H1 (cell line): ENCODE measurements around the gene ROBO2. TPM values are rescaled to one million over a fixed set of nuclear protein-coding genes. Genes with fewer than 3 reads are reported as not detected.

Source experiments
- CTCF ChIA-PET: fragments of 300-600 bp; sonication (Branson Sonifier 250); formaldehyde crosslinking; loops from one replicate; lab custom pipeline; 2021; ENCODE audit not compliant: partially characterized antibody; lab: Charles Lee
- POLR2A ChIA-PET: fragments of 300-600 bp; sonication (Branson Sonifier 250); formaldehyde crosslinking; loops from one replicate; lab custom pipeline; 2021; ENCODE audit warnings: inconsistent platforms; ENCODE audit not compliant: partially characterized antibody; lab: Charles Lee
- DNase-seq, 2 experiments: peaks; one replicate each; pipeline versions ENCODE4 v3.0.0 to v3.0.0-alpha.2; 2010 to 2022; ENCODE audit warnings: low spot score in 2 of 2, low read depth in 1 of 2, mixed read lengths in 1 of 2
- FAIRE-seq: peaks from 2 replicates; lab custom pipeline; 2011; peaks lifted over from hg19 to GRCh38; lab: Jason Lieb, UNC
- H2AFZ ChIP-seq: 2 replicates; pipeline ENCODE4 v1.8.1; 2012; ENCODE audit warnings: low read length, inconsistent platforms
- H2AK5ac ChIP-seq: 2 replicates; pipeline ENCODE4 v1.6.1; 2013; ENCODE audit warnings: low read depth, low read length
- H2BK120ac ChIP-seq: replicated peaks from 2 replicates; pipeline ENCODE3; 2013; ENCODE audit warnings: low read depth, low read length, inconsistent platforms
- H2BK12ac ChIP-seq: 2 replicates; pipeline ENCODE4 v1.6.1; 2013; ENCODE audit warnings: low read depth, low read length
- H2BK15ac ChIP-seq: 2 replicates; pipeline ENCODE4 v1.6.1; 2013; ENCODE audit warnings: low read length
- H2BK20ac ChIP-seq: 2 replicates; pipeline ENCODE4 v1.6.1; 2013; ENCODE audit warnings: low read length
- H2BK5ac ChIP-seq: 2 replicates; pipeline ENCODE4 v1.6.1; 2013; ENCODE audit warnings: low read depth, low read length
- H3K14ac ChIP-seq: 2 replicates; pipeline ENCODE4 v1.6.1; 2013; ENCODE audit warnings: inconsistent platforms; ENCODE audit not compliant: insufficient read length
- H3K18ac ChIP-seq: 2 replicates; pipeline ENCODE4 v1.6.1; 2013; ENCODE audit warnings: low read length; ENCODE audit errors: extremely low read depth
- H3K23ac ChIP-seq: 2 replicates; pipeline ENCODE4 v1.6.1; 2013; ENCODE audit warnings: inconsistent platforms; ENCODE audit not compliant: insufficient read length
- H3K23me2 ChIP-seq: 2 replicates; pipeline ENCODE4 v1.6.1; 2013; ENCODE audit warnings: low read depth, low read length
- H3K27ac ChIP-seq: 2 replicates; pipeline ENCODE4 v1.6.1; 2011; ENCODE audit warnings: low read depth, low read length, inconsistent platforms
- H3K27me3 ChIP-seq, 4 experiments: replicated peaks in 1 of 4; 1 replicate in 1 of 4; 2 replicates in 3 of 4; pipeline versions ENCODE4 v1.6.1 to v1.8.1; 2011 to 2013; ENCODE audit warnings: low read length in 3 of 4, mild to moderate bottlenecking in 3 of 4, inconsistent platforms in 2 of 4, mixed read lengths in 2 of 4, moderate library complexity in 1 of 4; ENCODE audit not compliant: control insufficient read depth in 3 of 4, insufficient read depth in 3 of 4; ENCODE audit errors: extremely low read depth in 1 of 4
- H3K36me3 ChIP-seq, 4 experiments: 2 replicates each; pipeline versions ENCODE4 v1.6.1 to v1.8.1; 2011 to 2013; ENCODE audit warnings: mild to moderate bottlenecking in 4 of 4, low read length in 3 of 4, moderate library complexity in 2 of 4, control low read depth in 1 of 4, inconsistent platforms in 1 of 4; ENCODE audit not compliant: insufficient read depth in 4 of 4, control insufficient read depth in 2 of 4
- H3K4ac ChIP-seq: replicated peaks from 2 replicates; pipeline ENCODE3; 2013; ENCODE audit warnings: low read length, low read depth, mixed read lengths, inconsistent platforms; ENCODE audit not compliant: insufficient read length
- H3K4me1 ChIP-seq, 4 experiments: replicated peaks in 1 of 4; 1 replicate in 1 of 4; 2 replicates in 3 of 4; pipeline versions ENCODE4 v1.6.1 to v1.8.1; 2011 to 2013; ENCODE audit warnings: low read length in 3 of 4, inconsistent platforms in 2 of 4, mixed read lengths in 1 of 4; ENCODE audit not compliant: insufficient read depth in 4 of 4, control insufficient read depth in 3 of 4
- H3K4me2 ChIP-seq, 2 experiments: 2 replicates each; pipeline versions ENCODE4 v1.6.1 to v1.8.1; 2011 to 2013; ENCODE audit warnings: low read depth in 2 of 2, low read length in 2 of 2, control low read depth in 1 of 2, inconsistent platforms in 1 of 2, mild to moderate bottlenecking in 1 of 2; ENCODE audit not compliant: insufficient read depth in 1 of 2
- H3K4me3 ChIP-seq, 4 experiments: fragments of 200-600, 300-600 bp in 1 of 4; sonication (generic), shearing (Covaris generic), sonication (Bioruptor Twin) in 1 of 4; 2 replicates each; pipeline versions ENCODE4 v1.5.1 to v1.8.1; 2011 to 2016; ENCODE audit warnings: low read length in 4 of 4, low read depth in 3 of 4, control low read depth in 2 of 4, inconsistent platforms in 2 of 4, mild to moderate bottlenecking in 2 of 4, mixed read lengths in 1 of 4, moderate library complexity in 1 of 4; ENCODE audit not compliant: insufficient read depth in 2 of 4; ENCODE audit errors: extremely low read depth in 1 of 4
- H3K56ac ChIP-seq: replicated peaks from 2 replicates; pipeline ENCODE3; 2013; ENCODE audit warnings: low read depth, mild to moderate bottlenecking, mixed read lengths, low read length, inconsistent platforms; ENCODE audit not compliant: insufficient read length
- H3K79me1 ChIP-seq: 2 replicates; pipeline ENCODE4 v1.6.1; 2013; ENCODE audit warnings: low read depth, low read length, control low read depth
- H3K79me2 ChIP-seq, 2 experiments: 2 replicates each; pipeline versions ENCODE4 v1.6.1 to v1.8.1; 2012 to 2013; ENCODE audit warnings: low read length in 2 of 2, mild to moderate bottlenecking in 2 of 2, inconsistent platforms in 1 of 2; ENCODE audit not compliant: insufficient read depth in 2 of 2, control insufficient read depth in 1 of 2
- H3K9ac ChIP-seq, 4 experiments: replicated peaks in 1 of 4; 1 replicate in 1 of 4; 2 replicates in 3 of 4; pipeline versions ENCODE4 v1.6.1 to v1.8.1; 2011 to 2013; ENCODE audit warnings: low read depth in 3 of 4, low read length in 3 of 4, control low read depth in 2 of 4, mild to moderate bottlenecking in 2 of 4, moderate library complexity in 2 of 4, inconsistent platforms in 1 of 4; ENCODE audit errors: extremely low read depth in 1 of 4
- H3K9me3 ChIP-seq, 2 experiments: 2 replicates each; pipeline versions ENCODE4 v1.6.1 to v1.8.1; 2012 to 2013; ENCODE audit warnings: mild to moderate bottlenecking in 2 of 2, moderate library complexity in 2 of 2, control low read depth in 1 of 2, inconsistent platforms in 1 of 2, low read depth in 1 of 2, low read length in 1 of 2, mixed read lengths in 1 of 2; ENCODE audit not compliant: insufficient read depth in 2 of 2
- H4K20me1 ChIP-seq, 2 experiments: replicated peaks in 1 of 2; 2 replicates each; pipeline versions ENCODE3 to v1.8.1; 2011 to 2013; ENCODE audit warnings: inconsistent platforms in 2 of 2, low read length in 2 of 2, mild to moderate bottlenecking in 1 of 2; ENCODE audit not compliant: insufficient read depth in 2 of 2, control insufficient read depth in 1 of 2
- H4K5ac ChIP-seq: 2 replicates; pipeline ENCODE4 v1.6.1; 2013; ENCODE audit warnings: low read length, low read depth, mixed read lengths, inconsistent platforms; ENCODE audit not compliant: insufficient read length
- H4K8ac ChIP-seq: 2 replicates; pipeline ENCODE4 v1.8.0; 2013; ENCODE audit warnings: mild to moderate bottlenecking, moderate library complexity, low read length, inconsistent platforms; ENCODE audit not compliant: insufficient read depth; ENCODE audit errors: extremely low read depth
- H4K91ac ChIP-seq: replicated peaks from 2 replicates; pipeline ENCODE3; 2013; ENCODE audit warnings: low read length, mixed read lengths, inconsistent platforms; ENCODE audit not compliant: insufficient read length
- CBX5 ChIP-seq: fragments of 300-800, 300-1000 bp; sonication (generic); IDR thresholded peaks from 2 replicates; pipeline ENCODE4 v1.7.1; 2016; ENCODE audit warnings: antibody characterized with exemption, low read length, low read depth
- CBX8 ChIP-seq: fragments of 300-800, 300-1000 bp; sonication (generic); IDR thresholded peaks from 2 replicates; pipeline ENCODE4 v1.7.1; 2016; ENCODE audit warnings: low read depth, low read length, borderline replicate concordance
- CTCF ChIP-seq, 3 experiments: IDR thresholded peaks; 1 replicate in 2 of 3; 2 replicates in 1 of 3; pipeline versions ENCODE4 v1.5.1 to v1.6.1; 2011; ENCODE audit warnings: low read length in 3 of 3, mild to moderate bottlenecking in 3 of 3, inconsistent platforms in 2 of 3, low read depth in 1 of 3, moderate library complexity in 1 of 3; ENCODE audit not compliant: insufficient read depth in 1 of 3; ENCODE audit errors: control extremely low read depth in 1 of 3
- E2F6 ChIP-seq: IDR thresholded peaks from 2 replicates; pipeline ENCODE4 v1.6.1; 2012; ENCODE audit warnings: inconsistent platforms
- MAFK ChIP-seq: IDR thresholded peaks from 2 replicates; pipeline ENCODE4 v1.6.1; 2012; ENCODE audit warnings: low read depth, mild to moderate bottlenecking, improper control_type of control experiment, low read length
- POU5F1 ChIP-seq: IDR thresholded peaks from 2 replicates; pipeline ENCODE4 v1.6.1; 2011; ENCODE audit warnings: low read depth, mild to moderate bottlenecking, low read length, moderate library complexity
- RAD21 ChIP-seq, 2 experiments: IDR thresholded peaks in 1 of 2; conservative IDR thresholded peaks in 1 of 2; 2 replicates each; pipeline ENCODE4 v1.6.1; 2011; ENCODE audit warnings: low read depth in 2 of 2, low read length in 2 of 2, improper control_type of control experiment in 1 of 2, inconsistent platforms in 1 of 2, mild to moderate bottlenecking in 1 of 2, moderate library complexity in 1 of 2
- RBBP5 ChIP-seq: IDR thresholded peaks from 2 replicates; pipeline ENCODE4 v1.7.1; 2012; ENCODE audit warnings: low read depth, mild to moderate bottlenecking, inconsistent platforms, low read length, moderate library complexity, borderline replicate concordance
- SIN3A ChIP-seq, 2 experiments: IDR thresholded peaks in 1 of 2; conservative IDR thresholded peaks in 1 of 2; 2 replicates each; pipeline ENCODE4 v1.6.1; 2011 to 2012; ENCODE audit warnings: low read length in 2 of 2, improper control_type of control experiment in 1 of 2, low read depth in 1 of 2, mild to moderate bottlenecking in 1 of 2
- TCF12 ChIP-seq: IDR thresholded peaks from 2 replicates; pipeline ENCODE4 v1.6.1; 2011; ENCODE audit warnings: low read depth, mild to moderate bottlenecking, low read length
- WGBS, 2 experiments: shearing (Covaris generic) in 1 of 2; methylation state at CpG; one replicate each; pipeline versions ENCODE4 v1.1.6 to v1.1.7; 2013 to 2015; ENCODE audit warnings: low lambda C conversion rate in 2 of 2, mixed read lengths in 2 of 2, inconsistent platforms in 1 of 2, low coverage in 1 of 2, missing lambda C conversion rate in 1 of 2; ENCODE audit not compliant: insufficient replicate concordance in 2 of 2, insufficient coverage in 1 of 2, insufficient read length in 1 of 2; ENCODE audit errors: extremely low coverage in 1 of 2, missing lambda C conversion rate in 1 of 2; 5-methylcytosine and 5-hydroxymethylcytosine counted together
- polyA plus RNA-seq, 7 experiments: library from polyadenylated mRNA; depleted of rRNA in 3 of 7; stranded (reverse) in 5 of 7; unstranded in 2 of 7; fragments of >200 nt in 5 of 7; fragments of 200-250 nt in 2 of 7; gene quantifications; 1 replicate in 5 of 7; 2 replicates in 1 of 7; 4 replicates in 1 of 7; pipeline versions ENCODE4 v1.2.1 to v1.2.3, GENCODE V29; 2011 to 2013; ENCODE audit warnings: missing spikeins in 2 of 7, mixed read lengths in 2 of 7
- total RNA-seq: library from RNA; stranded (reverse); fragmentation: NEBNext Ultra II Directional; extraction: Animal tissue kit (Norgen Biotek cat#: 25700); gene quantifications from 2 replicates; pipeline ENCODE4 v1.2.1, GENCODE V29; 2021

Gene ROBO2
- total and polyA plus RNA-seq, 2 of the 8 experiments (the other 6 are each of a cell fraction or from before 2014, with no cell fraction given) = 1.5 to 2.9 TPM

GRCh38 chr3:77381431-77381830 lies 341.5 kb downstream of the ROBO2 start:
- H4K91ac ChIP-seq = no peak overlapping the region
- DNase-seq (no peak), FAIRE-seq (no peak)
- no peak overlapping the region for H3K4ac ChIP-seq
- H2BK15ac ChIP-seq = no peak overlapping the region
- H2BK120ac ChIP-seq = no peak overlapping the region
- H3K4me2 ChIP-seq = no peak overlapping the region
- no peaks in the 10 kb centered on the region for H4K20me1 ChIP-seq
- no peak overlapping the region for H3K14ac ChIP-seq
- no peaks in the 10 kb centered on the region for H3K79me1 ChIP-seq
- H2BK12ac ChIP-seq = no peak overlapping the region
- CTCF ChIA-PET = interaction anchor here (0.8 kb wide), 1 partner anchor 61 kb away, joined by 4 read pairs; no protein-coding TSS in a partner anchor
- no peak overlapping the region for H4K5ac ChIP-seq
- H2AK5ac ChIP-seq = no peak overlapping the region
- no peak overlapping the region for H3K4me3 ChIP-seq
- no peak overlapping the region for H3K9ac ChIP-seq
- no peaks in the 10 kb centered on the region for H3K27me3 ChIP-seq
- H3K18ac ChIP-seq = no peak overlapping the region
- H2BK20ac ChIP-seq = no peak overlapping the region
- 60% methylated on average over 1 of the region's 1 CpG; no CpG with 5 or more reads in 1 of the 2 experiments for WGBS, 2 experiments
- no peak overlapping the region for H2AFZ ChIP-seq
- H4K8ac ChIP-seq = no peak overlapping the region
- POLR2A ChIA-PET = no interaction called here
- no peaks in the 10 kb centered on the region for H3K36me3 ChIP-seq
- H3K23me2 ChIP-seq = no peaks in the 10 kb centered on the region
- H3K56ac ChIP-seq = no peak overlapping the region
- H3K4me1 ChIP-seq = no peaks in the 10 kb centered on the region; a peak in 1 of 7 replicates
- H3K9me3 ChIP-seq = no peaks in the 10 kb centered on the region
- H3K23ac ChIP-seq = no peak overlapping the region
- H3K79me2 ChIP-seq = no peaks in the 10 kb centered on the region
- no peak overlapping the region for H3K27ac ChIP-seq
- H2BK5ac ChIP-seq = no peak overlapping the region
- TF ChIP-seq CTCF (IDR thresholded peaks at IDR 0.05; ENCODE audit: control extremely low read depth in 1 of 3, insufficient read depth in 1 of 3, low read depth in 1 of 3, low read length in 3 of 3) (no peak), TCF12 (no peak), POU5F1 (no peak), RBBP5 (no peak), CBX8 (no peak), E2F6 (no peak), MAFK (no peak), RAD21 (IDR thresholded peaks at IDR 0.05 in 1 of 2, conservative IDR thresholded peaks at IDR 0.05 in 1 of 2; ENCODE audit: low read depth in 2 of 2, low read length in 2 of 2) (no peak), CBX5 (no peak), SIN3A (conservative IDR thresholded peaks at IDR 0.05 in 1 of 2, IDR thresholded peaks at IDR 0.05 in 1 of 2; ENCODE audit: low read depth in 1 of 2, low read length in 2 of 2) (no peak)
